HCT116 (cell line): ENCODE measurements around the gene RAP2A. TPM values are rescaled to one million over a fixed set of nuclear protein-coding genes. Genes with fewer than 3 reads are reported as not detected.

Experiments used
- ATAC-seq: fragments of 200-7000 bp; cut with Tn5 transposase; 2 replicates; pipeline ENCODE4 v1.9.1; 2020; ENCODE audit warnings: mild to moderate bottlenecking, moderate library complexity
- BruUV-seq: library from RNA; stranded (reverse); fragments of 400-500 nt; replicated peaks from 2 replicates; lab custom pipeline; 2021; lab: Mats Ljungman, UMichigan
- CTCF ChIA-PET: fragments of 300-600 bp; sonication (Branson Sonifier 250); formaldehyde crosslinking; loops from one replicate; lab custom pipeline; 2021; ENCODE audit warnings: antibody characterized with exemption; lab: Charles Lee
- POLR2A ChIA-PET: fragments of 300-600, 350-600 bp; sonication (Branson Sonifier 250); formaldehyde crosslinking; loops from one replicate; lab custom pipeline; 2021; ENCODE audit warnings: antibody characterized with exemption; lab: Charles Lee
- RAD21 ChIA-PET, 2 experiments: fragments of 300-600 bp; sonication (Branson Sonifier 250); formaldehyde crosslinking; loops; one replicate each; lab custom pipeline; 2023; ENCODE audit warnings: low total read pairs in 2 of 2; ENCODE audit not compliant: uncharacterized antibody in 2 of 2, unreplicated experiment in 2 of 2, low non-redundant PET in 1 of 2; lab: Charles Lee
- DNase-seq: peaks from one replicate; pipeline ENCODE4 v3.0.0-alpha.2; 2010; ENCODE audit warnings: low read depth, low spot score
- H2AFZ ChIP-seq: fragments of 200-600 bp; shearing (Covaris generic), sonication (generic); 2 replicates; pipeline ENCODE4 v1.6.1; 2017; ENCODE audit warnings: low read depth, mixed run types, mixed read lengths, antibody characterized with exemption, low read length; ENCODE audit not compliant: poor library complexity, severe bottlenecking
- H3K27ac ChIP-seq: 2 replicates; pipeline ENCODE4 v1.5.1; 2012; ENCODE audit warnings: low read depth, low read length
- H3K27me3 ChIP-seq: fragments of 200-600 bp; sonication (generic); 2 replicates; pipeline ENCODE4 v1.6.1; 2016; ENCODE audit warnings: mixed run types, low read length, mixed read lengths; ENCODE audit not compliant: insufficient read depth
- H3K36me3 ChIP-seq, 2 experiments: fragments of 200-500 bp in 1 of 2; fragments of 200-600 bp in 1 of 2; sonication (Bioruptor generic) in 1 of 2; sonication (generic) in 1 of 2; 2 replicates each; pipeline versions ENCODE4 v1.5.1 to v1.6.1; 2014 to 2016; ENCODE audit warnings: low read length in 2 of 2, inconsistent platforms in 1 of 2, mixed read lengths in 1 of 2, mixed run types in 1 of 2; ENCODE audit not compliant: insufficient read depth in 2 of 2, control insufficient read depth in 1 of 2
- H3K4me1 ChIP-seq, 2 experiments: fragments of 200-600 bp in 1 of 2; sonication (generic) in 1 of 2; 2 replicates each; pipeline versions ENCODE4 v1.5.1 to v1.6.1; 2012 to 2017; ENCODE audit warnings: low read length in 2 of 2, inconsistent platforms in 1 of 2, mild to moderate bottlenecking in 1 of 2, mixed read lengths in 1 of 2, mixed run types in 1 of 2, moderate library complexity in 1 of 2; ENCODE audit not compliant: insufficient read depth in 2 of 2, control insufficient read depth in 1 of 2
- H3K4me2 ChIP-seq: fragments of 200-600 bp; sonication (generic); 2 replicates; pipeline ENCODE4 v1.6.1; 2017; ENCODE audit warnings: mixed run types, low read length, mixed read lengths
- H3K4me3 ChIP-seq, 2 experiments: fragments of 200-600 bp in 1 of 2; sonication (generic) in 1 of 2; replicated peaks in 1 of 2; 2 replicates each; pipeline ENCODE4 v1.5.1; 2011 to 2016; ENCODE audit warnings: low read length in 2 of 2, control low read depth in 1 of 2, low read depth in 1 of 2, mild to moderate bottlenecking in 1 of 2, mixed read lengths in 1 of 2, mixed run types in 1 of 2
- H3K79me2 ChIP-seq: fragments of 200-600 bp; sonication (generic); 2 replicates; pipeline ENCODE4 v1.6.1; 2017; ENCODE audit warnings: mild to moderate bottlenecking, mixed run types, low read length, moderate library complexity, mixed read lengths; ENCODE audit not compliant: insufficient read depth
- H3K9ac ChIP-seq: fragments of 200-600 bp; sonication (generic); 2 replicates; pipeline ENCODE4 v1.6.1; 2016; ENCODE audit warnings: low read length, mixed read lengths
- H3K9me2 ChIP-seq: fragments of 200-600 bp; sonication (generic), shearing (Covaris generic); 2 replicates; pipeline ENCODE4 v1.6.1; 2017; ENCODE audit warnings: mixed run types, mild to moderate bottlenecking, moderate library complexity; ENCODE audit not compliant: insufficient read depth
- H3K9me3 ChIP-seq, 2 experiments: fragments of 200-500 bp in 1 of 2; fragments of 200-600 bp in 1 of 2; sonication (Bioruptor generic) in 1 of 2; sonication (generic) in 1 of 2; 2 replicates each; pipeline ENCODE4 v1.6.1; 2014 to 2017; ENCODE audit warnings: low read length in 2 of 2, mixed read lengths in 2 of 2, inconsistent platforms in 1 of 2, low read depth in 1 of 2, mild to moderate bottlenecking in 1 of 2, mixed run types in 1 of 2, moderate library complexity in 1 of 2; ENCODE audit not compliant: control insufficient read depth in 1 of 2, insufficient read depth in 1 of 2
- H4K20me1 ChIP-seq: fragments of 200-600 bp; sonication (generic), shearing (Covaris generic); 2 replicates; pipeline ENCODE4 v1.6.1; 2017; ENCODE audit warnings: mixed run types, mild to moderate bottlenecking, moderate library complexity; ENCODE audit not compliant: insufficient read depth
- CBX3 ChIP-seq: IDR thresholded peaks from 2 replicates; pipeline ENCODE4 v1.6.1; 2012; ENCODE audit warnings: low read depth
- CEBPB ChIP-seq: IDR thresholded peaks from 2 replicates; pipeline ENCODE4 v1.6.1; 2012; ENCODE audit warnings: low read depth
- EZH2 ChIP-seq: fragments of 200-600 bp; sonication (generic); IDR thresholded peaks from 2 replicates; pipeline ENCODE4 v1.6.1; 2017; ENCODE audit warnings: antibody characterized with exemption, mixed run types
- EZH2phosphoT487 ChIP-seq: fragments of 200-600 bp; IDR thresholded peaks from 2 replicates; pipeline ENCODE4 v1.6.1; 2018; ENCODE audit warnings: antibody characterized with exemption, borderline replicate concordance
- FOSL1 ChIP-seq: IDR thresholded peaks from 2 replicates; pipeline ENCODE4 v1.6.1; 2012; ENCODE audit warnings: low read depth
- POLR2A ChIP-seq: IDR thresholded peaks from 2 replicates; pipeline ENCODE4 v1.7.0; 2011; ENCODE audit warnings: borderline replicate concordance; ENCODE audit not compliant: insufficient read depth, insufficient read length; ENCODE audit errors: extremely low read depth
- POLR2AphosphoS5 ChIP-seq: IDR thresholded peaks from 2 replicates; pipeline ENCODE4 v1.6.1; 2011; ENCODE audit warnings: mild to moderate bottlenecking, low read depth, low read length, moderate library complexity
- RAD21 ChIP-seq: IDR thresholded peaks from 2 replicates; pipeline ENCODE4 v1.6.1; 2012; ENCODE audit warnings: low read depth, mild to moderate bottlenecking
- SP1 ChIP-seq: IDR thresholded peaks from 2 replicates; pipeline ENCODE4 v1.6.1; 2012; ENCODE audit warnings: low read depth
- SRF ChIP-seq: IDR thresholded peaks from 2 replicates; pipeline ENCODE4 v1.6.1; 2012; ENCODE audit warnings: low read depth
- TCF7L2 ChIP-seq: IDR thresholded peaks from 2 replicates; pipeline ENCODE4 v1.7.0; 2011; ENCODE audit warnings: borderline replicate concordance, inconsistent platforms; ENCODE audit not compliant: insufficient read depth, insufficient read length; ENCODE audit errors: extremely low read depth
- YY1 ChIP-seq: IDR thresholded peaks from 2 replicates; pipeline ENCODE4 v1.6.1; 2011; ENCODE audit warnings: low read length, low read depth, moderate library complexity, mild to moderate bottlenecking; ENCODE audit not compliant: insufficient replicate concordance; ENCODE audit errors: extremely low read depth
- ZFX ChIP-seq: fragments of 450-650 bp; IDR thresholded peaks from 2 replicates; pipeline ENCODE4 v1.6.1; 2017
- ZNF274 ChIP-seq: fragments of 200-500 bp; sonication (Bioruptor generic); IDR thresholded peaks from 2 replicates; pipeline ENCODE4 v1.6.1; 2014; ENCODE audit warnings: mild to moderate bottlenecking, low read depth, low read length, inconsistent platforms
- intact Hi-C: fragments of 100-400 bp; cut with micrococcal nuclease; formaldehyde crosslinking; loops from 2 replicates; pipeline ENCODE4 v1.10.0; 2022
- total RNA-seq: library from RNA; stranded (reverse); gene quantifications from one replicate; pipeline ENCODE4 v1.2.1, GENCODE V29; 2021; ENCODE audit not compliant: unreplicated experiment
- TF ChIP-seq, protein P1 (sequence below), 3 experiments: fragments of 200-600 bp in 1 of 3; sonication (generic) in 1 of 3; IDR thresholded peaks in 2 of 3; conservative IDR thresholded peaks in 1 of 3; 2 replicates each; pipeline ENCODE4 v1.5.1; 2012 to 2017; ENCODE audit warnings: low read depth in 2 of 3, low read length in 2 of 3, antibody characterized with exemption in 1 of 3, borderline replicate concordance in 1 of 3, control low read depth in 1 of 3, mild to moderate bottlenecking in 1 of 3, mixed read lengths in 1 of 3, mixed run types in 1 of 3, moderate library complexity in 1 of 3; ENCODE audit not compliant: insufficient read depth in 1 of 3
- TF ChIP-seq, protein P2 (sequence below): IDR thresholded peaks from 2 replicates; pipeline ENCODE4 v1.6.1; 2011; ENCODE audit warnings: mild to moderate bottlenecking, low read length, moderate library complexity; ENCODE audit not compliant: insufficient replicate concordance; ENCODE audit errors: extremely low read depth
- TF ChIP-seq, protein P3 (sequence below): IDR thresholded peaks from 2 replicates; pipeline ENCODE4 v1.6.1; 2012

Gene RAP2A
- total RNA-seq, 1 experiment from 2014 or later, result 27.6 TPM

DNA sequence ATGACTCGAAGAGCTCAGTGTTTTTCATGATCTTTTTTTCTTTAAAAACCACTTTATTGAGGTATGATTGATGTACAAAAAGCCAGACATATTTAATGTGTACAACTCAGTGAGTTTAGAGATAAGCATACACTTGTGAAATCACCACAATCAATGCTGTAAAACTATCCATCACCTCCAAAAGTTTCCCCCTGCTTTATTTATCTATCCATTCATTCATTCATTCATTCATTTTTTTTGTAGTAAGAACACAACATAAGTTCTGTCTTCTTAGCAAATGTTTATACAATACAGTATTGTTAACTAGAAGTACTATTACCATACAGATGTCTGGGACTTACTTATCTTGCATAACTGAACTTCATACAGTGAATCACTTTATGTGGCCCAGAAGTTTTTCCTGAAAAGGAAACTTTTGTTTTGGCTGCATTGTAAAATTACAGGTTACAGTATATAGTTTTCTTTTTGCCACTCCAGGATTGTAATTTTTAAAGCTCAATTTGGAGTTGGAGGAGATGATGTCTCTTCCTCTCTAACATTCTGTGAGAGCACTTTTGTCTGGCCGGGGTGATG, 6.7 kb downstream of the RAP2A start:
- POLR2A ChIA-PET, result no interaction called here
- DNase-seq, result no peak
- H3K4me3 ChIP-seq, result no peak overlapping the region
- H3K9me2 ChIP-seq, result no peaks in the 10 kb centered on the region
- no peaks in the 10 kb centered on the region for H4K20me1 ChIP-seq
- H3K4me2 ChIP-seq, result no peak overlapping the region
- TF ChIP-seq TCF7L2 (no peak), EZH2 (no peak), POLR2AphosphoS5 (no peak), POLR2A (no peak)
- H3K79me2 ChIP-seq, result peaks cover 14% of the 10 kb centered on the region
- H3K27ac ChIP-seq, result no peak overlapping the region
- CTCF ChIA-PET, result no interaction called here
- no peak overlapping the region for H3K9ac ChIP-seq
- no peak overlapping the region for H2AFZ ChIP-seq
- H3K9me3 ChIP-seq, result no peaks in the 10 kb centered on the region
- RAD21 ChIA-PET, result no interaction called here
- ATAC-seq, result no peak
- H3K36me3 ChIP-seq, result no peaks in the 10 kb centered on the region
- intact Hi-C loops, result no loop called here
- no TSS peak for BruUV-seq
- H3K27me3 ChIP-seq, result no peaks in the 10 kb centered on the region
- peaks cover 0 to under 1% of the 10 kb centered on the region in 2 experiments; a peak in 1 of 4 replicates for H3K4me1 ChIP-seq

DNA sequence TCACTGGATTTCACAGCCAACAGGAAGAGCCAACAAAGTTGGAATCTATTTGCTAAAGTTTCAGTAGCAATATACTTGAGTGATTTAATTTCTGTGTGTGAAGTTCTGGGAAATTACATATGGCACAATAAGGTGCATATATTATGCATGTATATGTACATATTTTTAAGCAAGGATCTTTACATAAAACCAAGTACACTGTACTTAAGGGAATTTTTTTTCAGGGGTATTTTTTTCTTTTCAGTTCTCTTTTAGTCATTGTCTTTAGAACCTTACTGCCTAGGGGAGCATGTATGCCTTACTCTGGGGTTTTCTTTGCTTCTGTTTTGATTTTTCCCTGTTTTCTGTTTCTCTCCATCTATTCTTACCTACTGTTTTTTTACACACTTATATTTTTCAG, 7.4 kb downstream of the RAP2A start:
- CTCF ChIA-PET, result no interaction called here
- RAD21 ChIA-PET, result no interaction called here
- TF ChIP-seq TCF7L2, result no peak
- no peak for TF ChIP-seq CEBPB
- TF ChIP-seq ZNF274, result no peak
- TF ChIP-seq, protein P1, sequence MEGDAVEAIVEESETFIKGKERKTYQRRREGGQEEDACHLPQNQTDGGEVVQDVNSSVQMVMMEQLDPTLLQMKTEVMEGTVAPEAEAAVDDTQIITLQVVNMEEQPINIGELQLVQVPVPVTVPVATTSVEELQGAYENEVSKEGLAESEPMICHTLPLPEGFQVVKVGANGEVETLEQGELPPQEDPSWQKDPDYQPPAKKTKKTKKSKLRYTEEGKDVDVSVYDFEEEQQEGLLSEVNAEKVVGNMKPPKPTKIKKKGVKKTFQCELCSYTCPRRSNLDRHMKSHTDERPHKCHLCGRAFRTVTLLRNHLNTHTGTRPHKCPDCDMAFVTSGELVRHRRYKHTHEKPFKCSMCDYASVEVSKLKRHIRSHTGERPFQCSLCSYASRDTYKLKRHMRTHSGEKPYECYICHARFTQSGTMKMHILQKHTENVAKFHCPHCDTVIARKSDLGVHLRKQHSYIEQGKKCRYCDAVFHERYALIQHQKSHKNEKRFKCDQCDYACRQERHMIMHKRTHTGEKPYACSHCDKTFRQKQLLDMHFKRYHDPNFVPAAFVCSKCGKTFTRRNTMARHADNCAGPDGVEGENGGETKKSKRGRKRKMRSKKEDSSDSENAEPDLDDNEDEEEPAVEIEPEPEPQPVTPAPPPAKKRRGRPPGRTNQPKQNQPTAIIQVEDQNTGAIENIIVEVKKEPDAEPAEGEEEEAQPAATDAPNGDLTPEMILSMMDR (IDR thresholded peaks at IDR 0.05 in 2 of 3, conservative IDR thresholded peaks at IDR 0.05 in 1 of 3; ENCODE audit: borderline replicate concordance in 1 of 3, insufficient read depth in 1 of 3, low read depth in 2 of 3, low read length in 2 of 3), result no peak
- no peak for TF ChIP-seq EZH2phosphoT487
- TF ChIP-seq, protein P2, sequence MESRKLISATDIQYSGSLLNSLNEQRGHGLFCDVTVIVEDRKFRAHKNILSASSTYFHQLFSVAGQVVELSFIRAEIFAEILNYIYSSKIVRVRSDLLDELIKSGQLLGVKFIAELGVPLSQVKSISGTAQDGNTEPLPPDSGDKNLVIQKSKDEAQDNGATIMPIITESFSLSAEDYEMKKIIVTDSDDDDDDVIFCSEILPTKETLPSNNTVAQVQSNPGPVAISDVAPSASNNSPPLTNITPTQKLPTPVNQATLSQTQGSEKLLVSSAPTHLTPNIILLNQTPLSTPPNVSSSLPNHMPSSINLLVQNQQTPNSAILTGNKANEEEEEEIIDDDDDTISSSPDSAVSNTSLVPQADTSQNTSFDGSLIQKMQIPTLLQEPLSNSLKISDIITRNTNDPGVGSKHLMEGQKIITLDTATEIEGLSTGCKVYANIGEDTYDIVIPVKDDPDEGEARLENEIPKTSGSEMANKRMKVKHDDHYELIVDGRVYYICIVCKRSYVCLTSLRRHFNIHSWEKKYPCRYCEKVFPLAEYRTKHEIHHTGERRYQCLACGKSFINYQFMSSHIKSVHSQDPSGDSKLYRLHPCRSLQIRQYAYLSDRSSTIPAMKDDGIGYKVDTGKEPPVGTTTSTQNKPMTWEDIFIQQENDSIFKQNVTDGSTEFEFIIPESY, result no peak
- no peak for TF ChIP-seq SRF
- TF ChIP-seq YY1, result no peak
- TF ChIP-seq, protein P3, sequence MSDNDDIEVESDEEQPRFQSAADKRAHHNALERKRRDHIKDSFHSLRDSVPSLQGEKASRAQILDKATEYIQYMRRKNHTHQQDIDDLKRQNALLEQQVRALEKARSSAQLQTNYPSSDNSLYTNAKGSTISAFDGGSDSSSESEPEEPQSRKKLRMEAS, result no peak
- no peak for TF ChIP-seq SP1
- no peak for TF ChIP-seq EZH2
- TF ChIP-seq FOSL1, result no peak
- no peak for TF ChIP-seq CBX3
- TF ChIP-seq RAD21, result no peak
- no peak for TF ChIP-seq POLR2AphosphoS5
- TF ChIP-seq ZFX, result no peak

More for the DNA sequence above, 7.4 kb downstream of the RAP2A start:
- Histone ChIP-seq H3K4me3 (no peak overlapping the region), H2AFZ (no peak overlapping the region), H3K79me2 (peaks cover 13% of the 10 kb centered on the region), H3K9me3 (no peaks in the 10 kb centered on the region), H4K20me1 (no peaks in the 10 kb centered on the region), H3K9ac (no peak overlapping the region), H3K4me1 (no peaks in the 10 kb centered on the region), H3K27ac (no peak overlapping the region), H3K36me3 (no peaks in the 10 kb centered on the region), H3K27me3 (no peaks in the 10 kb centered on the region), H3K4me2 (no peak overlapping the region), H3K9me2 (no peaks in the 10 kb centered on the region)
- POLR2A ChIA-PET, result no interaction called here
- intact Hi-C loops, result no loop called here
- DNase-seq (no peak), ATAC-seq (no peak)
- no TSS peak for BruUV-seq
